PFSK-1 (cell line): ENCODE data around the gene FZD2.

Source experiments
- FOXP2 ChIP-seq: optimal IDR thresholded peaks from 2 replicates; pipeline ENCODE3; 2011; ENCODE audit warnings: borderline replicate concordance, control low read depth, inconsistent platforms; ENCODE audit not compliant: insufficient read depth; ENCODE audit errors: extremely low read length, extremely low read depth
- POLR2AphosphoS5 ChIP-seq: IDR thresholded peaks from 2 replicates; pipeline ENCODE4 v1.6.1; 2012; ENCODE audit warnings: low read depth, mild to moderate bottlenecking, control low read depth, low read length, moderate library complexity
- SIN3A ChIP-seq: IDR thresholded peaks from 2 replicates; pipeline ENCODE4 v1.6.1; 2012; ENCODE audit warnings: mild to moderate bottlenecking, low read length, moderate library complexity, borderline replicate concordance; ENCODE audit not compliant: insufficient read depth
- TAF1 ChIP-seq: IDR thresholded peaks from 2 replicates; pipeline ENCODE4 v1.6.1; 2012; ENCODE audit warnings: low read length, control low read depth, borderline replicate concordance; ENCODE audit not compliant: insufficient read depth
- TF ChIP-seq, protein P1 (sequence below), 2 experiments: IDR thresholded peaks; 2 replicates each; pipeline versions ENCODE4 v1.6.1 to v1.8.0; 2011 to 2012; ENCODE audit warnings: low read depth in 2 of 2, low read length in 2 of 2, control low read depth in 1 of 2, inconsistent platforms in 1 of 2, mild to moderate bottlenecking in 1 of 2, moderate library complexity in 1 of 2; ENCODE audit not compliant: insufficient read depth in 1 of 2

DNA sequence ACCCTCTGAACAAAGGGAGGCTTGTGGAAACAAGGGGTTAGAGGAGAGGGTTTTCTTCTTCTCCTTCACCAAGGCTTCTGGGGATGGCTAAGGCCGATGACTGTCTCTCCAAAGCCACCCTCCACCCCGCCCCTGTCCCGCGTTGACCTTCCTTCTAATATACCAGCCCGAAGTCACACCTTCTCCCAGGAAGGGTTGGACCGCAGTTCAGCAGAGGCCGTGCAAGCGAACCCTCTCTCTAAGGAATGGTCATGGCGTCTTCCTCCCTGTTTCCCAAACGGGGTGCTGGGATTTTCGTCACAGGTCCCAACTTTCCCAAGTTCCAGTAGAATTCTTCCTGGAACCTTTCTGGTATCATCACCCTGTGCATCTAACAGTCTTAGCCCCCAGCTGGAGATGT lies 49.4 kb downstream of the FZD2 start:
- TF ChIP-seq SIN3A (no peak), TAF1 (no peak), POLR2AphosphoS5 (no peak), FOXP2 (no peak)
- TF ChIP-seq, protein P1, sequence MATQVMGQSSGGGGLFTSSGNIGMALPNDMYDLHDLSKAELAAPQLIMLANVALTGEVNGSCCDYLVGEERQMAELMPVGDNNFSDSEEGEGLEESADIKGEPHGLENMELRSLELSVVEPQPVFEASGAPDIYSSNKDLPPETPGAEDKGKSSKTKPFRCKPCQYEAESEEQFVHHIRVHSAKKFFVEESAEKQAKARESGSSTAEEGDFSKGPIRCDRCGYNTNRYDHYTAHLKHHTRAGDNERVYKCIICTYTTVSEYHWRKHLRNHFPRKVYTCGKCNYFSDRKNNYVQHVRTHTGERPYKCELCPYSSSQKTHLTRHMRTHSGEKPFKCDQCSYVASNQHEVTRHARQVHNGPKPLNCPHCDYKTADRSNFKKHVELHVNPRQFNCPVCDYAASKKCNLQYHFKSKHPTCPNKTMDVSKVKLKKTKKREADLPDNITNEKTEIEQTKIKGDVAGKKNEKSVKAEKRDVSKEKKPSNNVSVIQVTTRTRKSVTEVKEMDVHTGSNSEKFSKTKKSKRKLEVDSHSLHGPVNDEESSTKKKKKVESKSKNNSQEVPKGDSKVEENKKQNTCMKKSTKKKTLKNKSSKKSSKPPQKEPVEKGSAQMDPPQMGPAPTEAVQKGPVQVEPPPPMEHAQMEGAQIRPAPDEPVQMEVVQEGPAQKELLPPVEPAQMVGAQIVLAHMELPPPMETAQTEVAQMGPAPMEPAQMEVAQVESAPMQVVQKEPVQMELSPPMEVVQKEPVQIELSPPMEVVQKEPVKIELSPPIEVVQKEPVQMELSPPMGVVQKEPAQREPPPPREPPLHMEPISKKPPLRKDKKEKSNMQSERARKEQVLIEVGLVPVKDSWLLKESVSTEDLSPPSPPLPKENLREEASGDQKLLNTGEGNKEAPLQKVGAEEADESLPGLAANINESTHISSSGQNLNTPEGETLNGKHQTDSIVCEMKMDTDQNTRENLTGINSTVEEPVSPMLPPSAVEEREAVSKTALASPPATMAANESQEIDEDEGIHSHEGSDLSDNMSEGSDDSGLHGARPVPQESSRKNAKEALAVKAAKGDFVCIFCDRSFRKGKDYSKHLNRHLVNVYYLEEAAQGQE (IDR thresholded peaks at IDR 0.05; ENCODE audit: insufficient read depth in 1 of 2, low read depth in 2 of 2, low read length in 2 of 2), result no peak
